PC-9 (cell line): ENCODE data around the gene MRLN. TPM values are rescaled to one million over a fixed set of nuclear protein-coding genes. Genes with fewer than 3 reads are reported as not detected.
"Not testable (repeated sequence)": the region's sequence is repeated elsewhere in the genome, so short reads cannot be mapped to it uniquely, and the experiment has no call there.

Experiments
- BruUV-seq: library from RNA; stranded (reverse); fragments of 400-500 nt; replicated peaks from 2 replicates; lab custom pipeline; 2021; lab: Mats Ljungman, UMichigan
- CTCF ChIA-PET: fragments of 300-600 bp; sonication (Branson Sonifier 250); formaldehyde crosslinking; loops from one replicate; lab custom pipeline; 2022; ENCODE audit warnings: antibody characterized with exemption; lab: Charles Lee
- POLR2A ChIA-PET: fragments of 300-600 bp; sonication (Branson Sonifier 250); formaldehyde crosslinking; loops from one replicate; lab custom pipeline; 2022; ENCODE audit warnings: antibody characterized with exemption; ENCODE audit not compliant: unreplicated experiment; lab: Charles Lee
- DNase-seq, 2 experiments: peaks; one replicate each; pipeline versions ENCODE4 v3.0.0 to v3.0.0-alpha.2; 2015 to 2022; ENCODE audit warnings: mixed read lengths in 1 of 2
- H2AFZ ChIP-seq: fragments of 200-600 bp; sonication (generic); 2 replicates; pipeline ENCODE4 v1.8.1; 2017; ENCODE audit warnings: antibody characterized with exemption
- H3F3A ChIP-seq: fragments of 200-600 bp; sonication (generic); 2 replicates; pipeline ENCODE4 v1.8.1; 2017; ENCODE audit warnings: antibody characterized with exemption, mild to moderate bottlenecking, low read depth; ENCODE audit not compliant: insufficient read depth
- H3K27ac ChIP-seq: fragments of 200-600 bp; sonication (generic); 2 replicates; pipeline ENCODE4 v1.6.1; 2016; ENCODE audit warnings: mixed run types
- H3K27me3 ChIP-seq: fragments of 200-600 bp; sonication (generic); 2 replicates; pipeline ENCODE4 v1.6.1; 2016; ENCODE audit warnings: low read depth, mixed run types; ENCODE audit not compliant: insufficient read depth
- H3K36me3 ChIP-seq: fragments of 200-600 bp; sonication (generic); 2 replicates; pipeline ENCODE4 v1.6.1; 2016; ENCODE audit warnings: low read depth, mixed run types
- H3K4me1 ChIP-seq: fragments of 200-600 bp; sonication (generic); replicated peaks from 2 replicates; pipeline ENCODE4 v1.6.1; 2016; ENCODE audit warnings: mixed run types; ENCODE audit not compliant: insufficient read depth
- H3K4me2 ChIP-seq: fragments of 200-600 bp; sonication (generic); 2 replicates; pipeline ENCODE4 v1.6.1; 2017; ENCODE audit warnings: mixed run types
- H3K4me3 ChIP-seq: fragments of 200-600 bp; sonication (generic); 2 replicates; pipeline ENCODE4 v1.6.1; 2016; ENCODE audit warnings: mixed run types
- H3K79me2 ChIP-seq: fragments of 200-600 bp; sonication (generic); 2 replicates; pipeline ENCODE4 v1.6.1; 2017; ENCODE audit warnings: low read depth, mixed run types
- H3K9me2 ChIP-seq: fragments of 200-600 bp; sonication (generic); 2 replicates; pipeline ENCODE4 v1.8.1; 2017; ENCODE audit warnings: mild to moderate bottlenecking; ENCODE audit not compliant: insufficient read depth
- H3K9me3 ChIP-seq: fragments of 200-600 bp; sonication (generic); 2 replicates; pipeline ENCODE4 v1.8.1; 2016; ENCODE audit warnings: low read depth; ENCODE audit not compliant: insufficient read depth
- H4K20me1 ChIP-seq: fragments of 200-600 bp; sonication (generic); 2 replicates; pipeline ENCODE4 v1.8.1; 2017; ENCODE audit not compliant: insufficient read depth
- EZH2 ChIP-seq: fragments of 200-600 bp; sonication (generic); IDR thresholded peaks from 2 replicates; pipeline ENCODE4 v1.8.0; 2017; ENCODE audit warnings: antibody characterized with exemption, low read depth
- intact Hi-C: fragments of 100-400 bp; cut with micrococcal nuclease; formaldehyde crosslinking; loops from one replicate; pipeline ENCODE4 v1.10.0; 2022; ENCODE audit not compliant: unreplicated experiment
- total RNA-seq: library from RNA; stranded (reverse); gene quantifications from 2 replicates; pipeline ENCODE4 v1.2.3, GENCODE V29; 2021
- TF ChIP-seq, protein P1 (sequence below): fragments of 200-600 bp; sonication (generic); conservative IDR thresholded peaks from 2 replicates; pipeline ENCODE4 v1.6.1; 2017; ENCODE audit warnings: mixed run types, antibody characterized with exemption, mild to moderate bottlenecking, moderate library complexity

MRLN gene
- total RNA-seq, 1 experiment from 2014 or later: not detected

DNA sequence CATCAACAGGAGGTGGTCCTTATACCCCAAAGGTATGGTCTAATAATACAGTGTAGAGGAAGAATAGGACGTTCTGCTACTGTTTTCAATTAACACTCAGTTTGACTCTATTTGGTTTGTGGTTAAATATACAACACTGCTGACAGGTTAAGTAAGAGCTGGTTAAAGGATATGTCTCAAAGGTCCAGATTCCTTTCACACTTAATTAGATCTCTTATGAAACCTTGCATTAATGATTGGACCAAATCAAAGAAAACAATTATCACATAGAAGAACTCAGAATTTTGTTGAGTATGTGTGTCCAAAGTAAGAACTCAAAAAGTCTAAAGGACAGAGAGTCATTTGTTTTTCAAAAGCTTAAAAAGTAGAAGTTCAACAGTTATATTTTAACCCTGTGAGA lies 18.0 kb downstream of the MRLN start:
- H3K4me2 ChIP-seq: no peak overlapping the region
- POLR2A ChIA-PET: no interaction called here

DNA sequence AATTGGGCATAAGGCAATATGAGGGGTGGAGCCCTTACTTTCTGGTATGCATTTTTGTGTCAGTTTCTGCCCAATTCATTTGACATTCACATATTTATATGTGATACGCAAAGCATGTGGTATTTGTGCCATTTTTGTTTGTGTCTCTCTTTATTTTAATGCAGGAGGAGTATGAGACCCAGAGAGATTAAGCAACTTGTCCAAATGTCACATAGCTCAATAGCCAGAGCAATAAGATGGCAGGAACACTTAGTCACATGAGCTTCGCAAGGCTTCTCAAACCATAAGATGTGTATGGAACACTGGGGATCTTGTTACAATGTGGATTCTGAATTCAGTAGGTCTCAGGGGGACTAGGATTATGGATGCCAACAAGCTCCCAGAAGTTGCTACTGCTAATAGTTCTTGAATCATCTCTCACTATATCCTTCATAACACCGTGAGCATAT lies 19.2 kb downstream of the MRLN start:
- Histone ChIP-seq H3K9me2 (no peaks in the 10 kb centered on the region), H3K9me3 (no peaks in the 10 kb centered on the region), H3F3A (no peaks in the 10 kb centered on the region), H2AFZ (no peak overlapping the region), H3K79me2 (no peaks in the 10 kb centered on the region), H3K36me3 (no peaks in the 10 kb centered on the region), H3K27ac (no peak overlapping the region), H3K4me2 (no peak overlapping the region), H3K4me1 (no peaks in the 10 kb centered on the region), H3K27me3 (no peaks in the 10 kb centered on the region), H3K4me3 (no peak overlapping the region), H4K20me1 (no peaks in the 10 kb centered on the region)
- intact Hi-C loops: no loop called here
- ChIA-PET CTCF (no interaction called here), POLR2A (no interaction called here)
- no TSS peak for BruUV-seq
- no peak for DNase-seq
- TF ChIP-seq EZH2: no peak
- TF ChIP-seq, protein P1, sequence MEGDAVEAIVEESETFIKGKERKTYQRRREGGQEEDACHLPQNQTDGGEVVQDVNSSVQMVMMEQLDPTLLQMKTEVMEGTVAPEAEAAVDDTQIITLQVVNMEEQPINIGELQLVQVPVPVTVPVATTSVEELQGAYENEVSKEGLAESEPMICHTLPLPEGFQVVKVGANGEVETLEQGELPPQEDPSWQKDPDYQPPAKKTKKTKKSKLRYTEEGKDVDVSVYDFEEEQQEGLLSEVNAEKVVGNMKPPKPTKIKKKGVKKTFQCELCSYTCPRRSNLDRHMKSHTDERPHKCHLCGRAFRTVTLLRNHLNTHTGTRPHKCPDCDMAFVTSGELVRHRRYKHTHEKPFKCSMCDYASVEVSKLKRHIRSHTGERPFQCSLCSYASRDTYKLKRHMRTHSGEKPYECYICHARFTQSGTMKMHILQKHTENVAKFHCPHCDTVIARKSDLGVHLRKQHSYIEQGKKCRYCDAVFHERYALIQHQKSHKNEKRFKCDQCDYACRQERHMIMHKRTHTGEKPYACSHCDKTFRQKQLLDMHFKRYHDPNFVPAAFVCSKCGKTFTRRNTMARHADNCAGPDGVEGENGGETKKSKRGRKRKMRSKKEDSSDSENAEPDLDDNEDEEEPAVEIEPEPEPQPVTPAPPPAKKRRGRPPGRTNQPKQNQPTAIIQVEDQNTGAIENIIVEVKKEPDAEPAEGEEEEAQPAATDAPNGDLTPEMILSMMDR: no peak

More for the DNA sequence above, 18.0 kb downstream of the MRLN start:
- no peaks in the 10 kb centered on the region for H3K79me2 ChIP-seq
- no peaks in the 10 kb centered on the region for H3F3A ChIP-seq
- no peaks in the 10 kb centered on the region for H4K20me1 ChIP-seq
- H3K36me3 ChIP-seq: no peaks in the 10 kb centered on the region
- no peak for DNase-seq
- no peaks in the 10 kb centered on the region for H3K9me2 ChIP-seq
- CTCF ChIA-PET: no interaction called here
- H3K4me3 ChIP-seq: no peak overlapping the region
- TF ChIP-seq EZH2: no peak
- TF ChIP-seq, protein P1: no peak
- intact Hi-C loops: no loop called here
- H3K4me1 ChIP-seq: no peaks in the 10 kb centered on the region
- H3K27ac ChIP-seq: no peak overlapping the region
- no peaks in the 10 kb centered on the region for H3K27me3 ChIP-seq
- BruUV-seq: no TSS peak
- no peaks in the 10 kb centered on the region for H3K9me3 ChIP-seq
- no peak overlapping the region for H2AFZ ChIP-seq

DNA sequence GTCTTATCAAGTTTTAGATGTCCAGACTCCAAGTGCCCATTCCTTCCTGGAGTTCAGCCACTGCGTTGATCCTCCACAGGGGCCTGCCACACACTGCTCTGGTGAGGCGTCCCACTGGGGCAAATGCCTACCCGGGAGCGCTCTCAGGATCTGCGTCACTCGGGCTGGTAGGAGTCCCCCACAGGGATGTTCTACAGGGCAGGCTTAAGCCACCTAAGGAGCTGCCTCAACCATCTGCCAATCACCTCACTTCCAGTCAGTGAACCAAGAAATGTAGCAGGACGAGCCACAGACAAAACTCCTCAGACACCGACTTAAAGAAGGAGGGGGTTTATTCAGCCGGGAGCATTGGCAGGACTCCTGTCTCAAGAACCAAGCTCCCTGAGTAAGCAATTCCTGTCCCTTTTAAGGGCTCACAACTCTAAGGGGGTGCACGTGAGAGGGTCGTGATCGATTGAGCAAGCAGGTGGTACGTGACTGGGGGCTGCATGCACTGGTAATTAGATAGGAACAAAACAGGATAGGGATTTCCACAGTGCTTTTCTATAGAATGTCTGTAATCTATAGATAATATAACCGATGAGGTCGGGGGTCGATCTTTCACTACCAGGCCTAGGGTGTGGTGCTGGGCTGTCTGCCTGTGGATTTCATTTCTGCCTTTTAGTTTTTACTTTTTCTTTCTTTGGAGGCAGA lies 19.8 kb downstream of the MRLN start:
- H3K4me1 ChIP-seq, H3K4me3 ChIP-seq, H3K79me2 ChIP-seq, H3K4me2 ChIP-seq, H3F3A ChIP-seq, H3K27me3 ChIP-seq, H3K36me3 ChIP-seq, H4K20me1 ChIP-seq, H3K9me2 ChIP-seq, H3K9me3 ChIP-seq, intact Hi-C loops, POLR2A ChIA-PET, H3K27ac ChIP-seq, H2AFZ ChIP-seq, CTCF ChIA-PET, DNase-seq, BruUV-seq: not testable (repeated sequence)

GRCh38 chr10:59732849-59733248 lies 20.4 kb downstream of the MRLN start:
- H3K4me2 ChIP-seq, POLR2A ChIA-PET, H4K20me1 ChIP-seq, H3K36me3 ChIP-seq, CTCF ChIA-PET, BruUV-seq, H3K9me2 ChIP-seq, H3K9me3 ChIP-seq, H3F3A ChIP-seq, H3K4me1 ChIP-seq, H3K4me3 ChIP-seq, H3K27me3 ChIP-seq, H3K79me2 ChIP-seq, intact Hi-C loops, DNase-seq, H3K27ac ChIP-seq, H2AFZ ChIP-seq: not testable (repeated sequence)

GRCh38 chr10:59729167-59729566 lies 24.1 kb downstream of the MRLN start:
- H3K27ac ChIP-seq, POLR2A ChIA-PET, H3K4me2 ChIP-seq, H3K4me3 ChIP-seq, H3F3A ChIP-seq, DNase-seq, H3K9me2 ChIP-seq, H3K4me1 ChIP-seq, H3K79me2 ChIP-seq, H3K9me3 ChIP-seq, H3K27me3 ChIP-seq, intact Hi-C loops, BruUV-seq, H2AFZ ChIP-seq, H3K36me3 ChIP-seq, CTCF ChIA-PET, H4K20me1 ChIP-seq: not testable (repeated sequence)
